ENCODE results near the gene CLTA. TPM values are rescaled to one million over a fixed set of nuclear protein-coding genes. Genes with fewer than 3 reads are reported as not detected.

Gene CLTA
- total and polyA plus RNA-seq, 2 of the 8 experiments (the other 6 are each of a cell fraction or from before 2014, with no cell fraction given) = 137 to 236 TPM

DNA sequence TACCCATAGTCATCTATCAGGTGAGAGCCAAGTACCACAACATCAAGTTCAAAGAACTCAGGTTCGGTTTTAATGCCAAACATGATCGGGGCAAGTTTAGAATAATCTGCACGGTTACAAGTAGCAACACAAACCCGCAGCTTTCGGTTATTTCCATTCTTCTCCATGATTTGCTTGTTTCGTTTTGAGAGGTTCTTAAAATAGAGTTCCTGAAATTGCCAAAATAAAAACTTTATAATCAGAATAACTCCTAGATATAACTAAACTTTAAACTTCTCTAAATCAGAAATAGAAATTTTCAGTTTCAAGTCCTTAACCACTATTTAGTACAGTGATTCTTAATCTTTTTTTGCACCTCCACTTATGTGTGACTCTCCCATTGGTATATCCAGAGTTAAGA is 58.5 kb downstream of the CLTA start (continued):
- TF ChIP-seq RFX5 (IDR thresholded peaks at IDR 0.05; ENCODE audit: borderline replicate concordance, low read depth, low read length) (no peak), MAFK (IDR thresholded peaks at IDR 0.05; ENCODE audit: low read depth, low read length) (no peak), EZH2 (IDR thresholded peaks at IDR 0.05; ENCODE audit: low read depth, low read length, severe bottlenecking) (no peak)
- TF ChIP-seq, protein P1, sequence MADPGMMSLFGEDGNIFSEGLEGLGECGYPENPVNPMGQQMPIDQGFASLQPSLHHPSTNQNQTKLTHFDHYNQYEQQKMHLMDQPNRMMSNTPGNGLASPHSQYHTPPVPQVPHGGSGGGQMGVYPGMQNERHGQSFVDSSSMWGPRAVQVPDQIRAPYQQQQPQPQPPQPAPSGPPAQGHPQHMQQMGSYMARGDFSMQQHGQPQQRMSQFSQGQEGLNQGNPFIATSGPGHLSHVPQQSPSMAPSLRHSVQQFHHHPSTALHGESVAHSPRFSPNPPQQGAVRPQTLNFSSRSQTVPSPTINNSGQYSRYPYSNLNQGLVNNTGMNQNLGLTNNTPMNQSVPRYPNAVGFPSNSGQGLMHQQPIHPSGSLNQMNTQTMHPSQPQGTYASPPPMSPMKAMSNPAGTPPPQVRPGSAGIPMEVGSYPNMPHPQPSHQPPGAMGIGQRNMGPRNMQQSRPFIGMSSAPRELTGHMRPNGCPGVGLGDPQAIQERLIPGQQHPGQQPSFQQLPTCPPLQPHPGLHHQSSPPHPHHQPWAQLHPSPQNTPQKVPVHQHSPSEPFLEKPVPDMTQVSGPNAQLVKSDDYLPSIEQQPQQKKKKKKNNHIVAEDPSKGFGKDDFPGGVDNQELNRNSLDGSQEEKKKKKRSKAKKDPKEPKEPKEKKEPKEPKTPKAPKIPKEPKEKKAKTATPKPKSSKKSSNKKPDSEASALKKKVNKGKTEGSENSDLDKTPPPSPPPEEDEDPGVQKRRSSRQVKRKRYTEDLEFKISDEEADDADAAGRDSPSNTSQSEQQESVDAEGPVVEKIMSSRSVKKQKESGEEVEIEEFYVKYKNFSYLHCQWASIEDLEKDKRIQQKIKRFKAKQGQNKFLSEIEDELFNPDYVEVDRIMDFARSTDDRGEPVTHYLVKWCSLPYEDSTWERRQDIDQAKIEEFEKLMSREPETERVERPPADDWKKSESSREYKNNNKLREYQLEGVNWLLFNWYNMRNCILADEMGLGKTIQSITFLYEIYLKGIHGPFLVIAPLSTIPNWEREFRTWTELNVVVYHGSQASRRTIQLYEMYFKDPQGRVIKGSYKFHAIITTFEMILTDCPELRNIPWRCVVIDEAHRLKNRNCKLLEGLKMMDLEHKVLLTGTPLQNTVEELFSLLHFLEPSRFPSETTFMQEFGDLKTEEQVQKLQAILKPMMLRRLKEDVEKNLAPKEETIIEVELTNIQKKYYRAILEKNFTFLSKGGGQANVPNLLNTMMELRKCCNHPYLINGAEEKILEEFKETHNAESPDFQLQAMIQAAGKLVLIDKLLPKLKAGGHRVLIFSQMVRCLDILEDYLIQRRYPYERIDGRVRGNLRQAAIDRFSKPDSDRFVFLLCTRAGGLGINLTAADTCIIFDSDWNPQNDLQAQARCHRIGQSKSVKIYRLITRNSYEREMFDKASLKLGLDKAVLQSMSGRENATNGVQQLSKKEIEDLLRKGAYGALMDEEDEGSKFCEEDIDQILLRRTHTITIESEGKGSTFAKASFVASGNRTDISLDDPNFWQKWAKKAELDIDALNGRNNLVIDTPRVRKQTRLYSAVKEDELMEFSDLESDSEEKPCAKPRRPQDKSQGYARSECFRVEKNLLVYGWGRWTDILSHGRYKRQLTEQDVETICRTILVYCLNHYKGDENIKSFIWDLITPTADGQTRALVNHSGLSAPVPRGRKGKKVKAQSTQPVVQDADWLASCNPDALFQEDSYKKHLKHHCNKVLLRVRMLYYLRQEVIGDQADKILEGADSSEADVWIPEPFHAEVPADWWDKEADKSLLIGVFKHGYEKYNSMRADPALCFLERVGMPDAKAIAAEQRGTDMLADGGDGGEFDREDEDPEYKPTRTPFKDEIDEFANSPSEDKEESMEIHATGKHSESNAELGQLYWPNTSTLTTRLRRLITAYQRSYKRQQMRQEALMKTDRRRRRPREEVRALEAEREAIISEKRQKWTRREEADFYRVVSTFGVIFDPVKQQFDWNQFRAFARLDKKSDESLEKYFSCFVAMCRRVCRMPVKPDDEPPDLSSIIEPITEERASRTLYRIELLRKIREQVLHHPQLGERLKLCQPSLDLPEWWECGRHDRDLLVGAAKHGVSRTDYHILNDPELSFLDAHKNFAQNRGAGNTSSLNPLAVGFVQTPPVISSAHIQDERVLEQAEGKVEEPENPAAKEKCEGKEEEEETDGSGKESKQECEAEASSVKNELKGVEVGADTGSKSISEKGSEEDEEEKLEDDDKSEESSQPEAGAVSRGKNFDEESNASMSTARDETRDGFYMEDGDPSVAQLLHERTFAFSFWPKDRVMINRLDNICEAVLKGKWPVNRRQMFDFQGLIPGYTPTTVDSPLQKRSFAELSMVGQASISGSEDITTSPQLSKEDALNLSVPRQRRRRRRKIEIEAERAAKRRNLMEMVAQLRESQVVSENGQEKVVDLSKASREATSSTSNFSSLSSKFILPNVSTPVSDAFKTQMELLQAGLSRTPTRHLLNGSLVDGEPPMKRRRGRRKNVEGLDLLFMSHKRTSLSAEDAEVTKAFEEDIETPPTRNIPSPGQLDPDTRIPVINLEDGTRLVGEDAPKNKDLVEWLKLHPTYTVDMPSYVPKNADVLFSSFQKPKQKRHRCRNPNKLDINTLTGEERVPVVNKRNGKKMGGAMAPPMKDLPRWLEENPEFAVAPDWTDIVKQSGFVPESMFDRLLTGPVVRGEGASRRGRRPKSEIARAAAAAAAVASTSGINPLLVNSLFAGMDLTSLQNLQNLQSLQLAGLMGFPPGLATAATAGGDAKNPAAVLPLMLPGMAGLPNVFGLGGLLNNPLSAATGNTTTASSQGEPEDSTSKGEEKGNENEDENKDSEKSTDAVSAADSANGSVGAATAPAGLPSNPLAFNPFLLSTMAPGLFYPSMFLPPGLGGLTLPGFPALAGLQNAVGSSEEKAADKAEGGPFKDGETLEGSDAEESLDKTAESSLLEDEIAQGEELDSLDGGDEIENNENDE (IDR thresholded peaks at IDR 0.05; ENCODE audit: insufficient replicate concordance, low read length) = no peak

All from H1 (cell line).